Type B pancreatic cell (in vitro differentiated cells): ENCODE results near the gene CACNA1B. TPM values are rescaled to one million over a fixed set of nuclear protein-coding genes. Genes with fewer than 3 reads are reported as not detected.

Source experiments
- DNase-seq: peaks from one replicate; pipeline ENCODE4 v3.0.0; 2021; ENCODE audit warnings: mixed read lengths; ENCODE audit not compliant: unreplicated experiment; ENCODE audit errors: extremely low spot score
- H3K27ac Mint-ChIP-seq: 2 replicates; pipeline ENCODE4 v1.8.0; 2021; ENCODE audit warnings: mild to moderate bottlenecking, mixed read lengths
- H3K27me3 Mint-ChIP-seq: 2 replicates; pipeline ENCODE4 v1.8.0; 2021; ENCODE audit warnings: mixed read lengths
- H3K36me3 Mint-ChIP-seq: 2 replicates; pipeline ENCODE4 v1.8.0; 2021; ENCODE audit warnings: mixed read lengths
- H3K4me1 Mint-ChIP-seq: one replicate; pipeline ENCODE4 v1.8.0; 2021; ENCODE audit warnings: mixed read lengths; ENCODE audit not compliant: unreplicated experiment
- H3K4me3 Mint-ChIP-seq: 2 replicates; pipeline ENCODE4 v1.8.0; 2021; ENCODE audit warnings: mild to moderate bottlenecking, mixed read lengths
- H3K9me3 Mint-ChIP-seq: 2 replicates; pipeline ENCODE4 v1.8.0; 2021; ENCODE audit warnings: mixed read lengths
- CTCF ChIP-seq: fragments of 200-600 bp; sonication (generic); conservative IDR thresholded peaks from 2 replicates; pipeline ENCODE4 v1.5.0; 2021; ENCODE audit warnings: antibody characterized with exemption, mild to moderate bottlenecking
- total RNA-seq: library from RNA; stranded (reverse); gene quantifications from 2 replicates; pipeline ENCODE4 v1.2.1, GENCODE V29; 2021; ENCODE audit warnings: low replicate concordance

CACNA1B gene
- total RNA-seq, 1 donor from 2014 or later = 2.4 TPM

- Mint-ChIP-seq H3K4me3 (no peak overlapping the region), H3K27ac (no peak overlapping the region), H3K36me3 (no peaks in the 10 kb centered on the region), H3K4me1 (no peaks in the 10 kb centered on the region), H3K9me3 (no peaks in the 10 kb centered on the region), H3K27me3 (peaks cover 5% of the 10 kb centered on the region)
- no peak for TF ChIP-seq CTCF
- DNase-seq = no peak
These were observed 131.6 kb downstream of the CACNA1B start for GRCh38 chr9:138009016-138009802.

GRCh38 chr9:138009803-138010690 lies 132.5 kb downstream of the CACNA1B start:
- no peaks in the 10 kb centered on the region for H3K36me3 Mint-ChIP-seq
- H3K27ac Mint-ChIP-seq = no peak overlapping the region
- H3K4me1 Mint-ChIP-seq = no peaks in the 10 kb centered on the region
- TF ChIP-seq CTCF = no peak
- no peaks in the 10 kb centered on the region for H3K9me3 Mint-ChIP-seq
- peak; percentile 58 for DNase-seq
- H3K27me3 Mint-ChIP-seq = peaks cover 5% of the 10 kb centered on the region
- H3K4me3 Mint-ChIP-seq = no peak overlapping the region

- Mint-ChIP-seq H3K4me1 (no peaks in the 10 kb centered on the region), H3K36me3 (no peaks in the 10 kb centered on the region), H3K27me3 (peaks cover 5% of the 10 kb centered on the region), H3K4me3 (no peak overlapping the region), H3K27ac (no peak overlapping the region), H3K9me3 (no peaks in the 10 kb centered on the region)
- no peak for DNase-seq
- TF ChIP-seq CTCF = no peak
These were observed 133.3 kb downstream of the CACNA1B start for GRCh38 chr9:138010861-138011260.

GRCh38 chr9:138011951-138012500 lies 134.4 kb downstream of the CACNA1B start:
- Mint-ChIP-seq H3K27me3 (peaks cover 5% of the 10 kb centered on the region), H3K27ac (no peak overlapping the region), H3K4me1 (peaks cover 3% of the 10 kb centered on the region), H3K36me3 (no peaks in the 10 kb centered on the region), H3K9me3 (no peaks in the 10 kb centered on the region), H3K4me3 (no peak overlapping the region)
- no peak for DNase-seq
- TF ChIP-seq CTCF = no peak

- Mint-ChIP-seq H3K4me3 (no peak overlapping the region), H3K27me3 (peaks cover 5% of the 10 kb centered on the region), H3K4me1 (peaks cover 3% of the 10 kb centered on the region), H3K36me3 (no peaks in the 10 kb centered on the region), H3K9me3 (no peaks in the 10 kb centered on the region), H3K27ac (no peak overlapping the region)
- no peak for DNase-seq
- no peak for TF ChIP-seq CTCF
These were observed 135.7 kb downstream of the CACNA1B start for GRCh38 chr9:138013273-138013672.
